CD4-positive, alpha-beta T cell treated with Interleukin-1 beta for 1 hour (primary cell): Measurements from ENCODE around the gene DNAJB2.
A peak's percentile ranks its signal among the peaks of the same experiment; 100 is the strongest.
"Not testable (repeated sequence)": the region's sequence is repeated elsewhere in the genome, so short reads cannot be mapped to it uniquely, and the experiment has no call there.

Experiments
- DNase-seq, 2 donors: peaks; one replicate each; pipeline ENCODE4 v3.0.0-alpha.2; 2020 to 2022

DNAJB2 gene

DNA sequence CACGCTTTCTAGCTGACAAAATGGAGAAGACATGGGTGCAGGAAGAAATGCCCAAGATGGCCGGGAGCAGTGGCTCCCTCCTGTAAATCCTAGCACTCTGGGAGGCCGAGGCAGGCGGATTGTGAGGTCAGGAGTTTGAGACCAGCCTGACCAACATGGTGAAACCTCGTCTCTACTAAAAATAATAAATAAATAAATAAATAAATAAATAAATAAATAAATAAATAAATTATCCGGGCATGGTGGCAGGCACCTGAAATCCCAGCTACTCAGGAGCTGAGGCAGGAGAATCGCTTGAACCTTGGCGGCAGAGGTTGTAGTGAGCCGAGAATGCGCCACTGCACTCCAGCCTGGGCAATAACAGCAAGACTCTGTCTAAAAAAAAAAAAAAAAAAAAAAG is 20.2 kb upstream of the DNAJB2 start:
- not testable (repeated sequence) for DNase-seq

DNA sequence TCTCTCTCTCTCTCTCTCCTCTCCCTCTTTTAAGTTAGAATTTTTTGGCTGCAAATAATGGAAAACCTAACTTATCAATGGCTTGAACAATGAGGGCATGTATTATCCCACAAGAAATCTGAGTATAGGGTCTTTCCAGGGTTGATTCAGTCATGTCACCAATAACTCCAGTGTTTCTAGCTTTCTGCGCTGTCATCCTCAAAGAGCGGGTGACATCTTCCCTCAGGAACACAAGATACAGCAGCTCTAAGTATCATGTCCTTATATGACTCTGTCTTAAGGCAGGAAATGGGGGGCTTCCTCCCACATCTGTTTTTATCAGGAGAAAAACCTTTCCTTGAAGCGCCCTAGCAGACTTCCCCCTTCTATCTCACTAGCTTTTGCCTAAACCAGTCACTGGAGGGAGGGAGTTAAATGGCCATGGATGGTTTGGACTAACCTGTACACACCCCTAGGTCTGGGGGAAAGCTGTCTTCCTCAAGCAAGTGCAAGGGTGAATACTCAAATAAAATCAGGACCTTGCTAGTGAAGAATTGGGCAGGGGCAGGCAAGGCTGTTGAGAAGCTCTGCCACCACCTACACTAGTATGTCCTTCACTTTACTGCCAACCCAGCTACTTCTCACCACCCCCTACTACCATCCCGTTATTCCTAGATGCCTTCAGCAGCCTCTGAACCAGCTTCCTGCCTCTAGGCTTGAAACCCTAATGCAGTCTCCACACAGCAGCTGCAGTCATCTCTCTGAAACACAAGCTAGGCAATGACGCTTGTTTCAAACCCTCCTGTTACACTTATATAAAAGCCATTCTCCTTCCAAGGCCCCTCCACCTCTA is 17.9 kb upstream of the DNAJB2 start:
- DNase-seq = no peak

DNA sequence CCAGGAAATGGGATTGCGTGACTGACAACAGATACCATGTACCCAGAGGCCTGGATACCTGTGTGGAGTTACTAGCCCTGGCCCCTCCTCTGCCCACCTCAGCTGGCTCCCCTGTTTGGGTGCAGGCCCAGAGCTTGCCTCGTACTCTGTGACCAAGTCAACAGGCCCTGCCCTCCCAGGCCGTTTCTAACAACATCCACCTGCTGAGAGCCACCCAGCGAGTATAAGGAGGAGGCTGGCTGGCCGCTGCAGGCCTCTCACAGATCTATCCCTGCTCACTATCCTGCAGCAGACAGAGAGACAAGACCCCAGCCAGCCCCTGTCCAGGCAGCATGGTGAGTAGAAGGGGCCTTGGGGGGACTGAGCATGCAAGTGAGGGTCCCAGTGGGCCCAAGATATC is 12.9 kb upstream of the DNAJB2 start:
- DNase-seq = no peak

DNA sequence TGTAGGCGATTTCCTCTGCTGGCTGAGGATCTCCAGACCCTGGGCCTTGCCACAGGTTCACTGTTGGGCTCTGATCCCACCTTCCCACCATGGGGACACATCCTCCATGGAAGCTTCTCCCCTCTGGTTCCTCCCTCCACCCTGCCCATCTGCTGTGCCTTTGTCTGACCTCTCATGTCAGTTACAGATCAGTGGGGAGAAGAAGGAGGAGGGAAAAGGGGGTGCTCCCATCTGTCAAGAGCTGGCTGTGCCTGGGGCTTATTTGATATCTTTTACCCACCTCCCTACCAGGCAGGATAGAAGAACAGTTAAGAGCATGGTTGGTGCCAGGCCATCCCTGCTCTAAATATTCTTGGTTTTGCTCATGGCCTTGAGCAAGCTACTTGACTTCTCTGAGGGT is 12.3 kb upstream of the DNAJB2 start:
- DNase-seq = no peak

DNA sequence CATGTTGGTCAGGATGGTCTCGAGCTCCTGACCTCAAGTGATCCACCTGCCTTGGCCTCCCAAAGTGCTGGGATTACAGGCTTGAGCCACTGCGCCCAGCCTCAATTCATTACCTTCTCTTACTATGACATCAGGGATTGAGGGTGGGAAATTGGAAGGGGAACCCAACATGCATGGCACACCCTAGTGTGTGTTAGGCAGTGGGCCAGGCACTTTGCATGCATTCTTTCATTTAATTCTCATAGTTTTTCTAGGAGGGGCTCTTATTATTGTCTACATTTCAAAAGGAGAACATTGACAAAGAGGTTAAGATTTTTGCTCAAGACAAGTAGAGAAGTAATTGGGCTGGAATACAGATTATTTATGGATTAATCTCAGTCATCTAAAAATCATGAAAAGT is 10.9 kb upstream of the DNAJB2 start:
- no peak for DNase-seq

DNA sequence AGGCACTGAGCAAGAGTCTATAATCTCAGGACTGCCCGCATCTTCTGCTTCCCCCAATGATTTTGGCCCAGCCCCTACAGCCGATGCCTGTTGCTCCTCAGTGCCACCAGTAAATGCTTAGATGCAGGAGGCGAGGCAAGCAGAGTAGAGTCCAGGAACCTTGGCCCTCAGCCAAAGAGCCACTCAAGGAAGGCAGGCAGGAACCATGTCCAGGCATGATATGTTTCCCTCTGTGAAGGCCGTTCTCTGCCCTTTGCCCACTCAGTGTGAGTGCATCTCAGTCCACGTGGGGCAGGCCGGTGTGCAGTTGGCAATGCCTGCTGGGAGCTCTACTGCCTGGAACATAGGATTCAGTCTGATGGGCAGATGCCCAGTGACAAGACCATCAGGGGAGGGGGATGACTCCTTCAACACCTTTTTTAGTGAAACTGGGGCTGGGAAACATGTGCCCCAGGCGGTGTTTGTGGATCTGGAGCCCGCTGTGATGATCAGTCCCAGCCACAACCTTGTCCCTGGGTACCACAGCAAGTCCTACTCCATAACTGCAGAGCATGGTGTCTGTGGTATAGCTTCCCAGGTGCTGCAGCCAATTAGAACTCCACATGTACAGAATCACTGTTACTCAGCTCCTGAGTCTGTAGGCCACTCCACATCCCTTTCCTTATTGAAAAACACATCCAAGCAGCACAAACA is 9.7 kb upstream of the DNAJB2 start:
- no peak for DNase-seq

DNA sequence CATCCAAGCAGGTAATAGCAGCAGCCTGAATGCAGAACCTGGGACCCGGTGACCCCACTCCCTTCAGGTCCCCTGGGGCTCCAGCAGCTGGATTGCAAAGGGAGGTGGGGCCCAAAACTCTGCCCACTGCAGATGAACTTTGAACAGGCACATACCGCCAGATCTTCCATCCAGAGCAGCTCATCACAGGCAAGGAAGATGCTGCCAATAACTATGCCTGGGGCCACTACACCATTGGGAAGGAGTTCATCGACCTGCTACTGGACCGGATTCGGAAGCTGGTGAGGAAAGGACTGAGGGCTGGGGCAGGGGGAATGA is 9.2 kb upstream of the DNAJB2 start:
- DNase-seq = no peak

DNA sequence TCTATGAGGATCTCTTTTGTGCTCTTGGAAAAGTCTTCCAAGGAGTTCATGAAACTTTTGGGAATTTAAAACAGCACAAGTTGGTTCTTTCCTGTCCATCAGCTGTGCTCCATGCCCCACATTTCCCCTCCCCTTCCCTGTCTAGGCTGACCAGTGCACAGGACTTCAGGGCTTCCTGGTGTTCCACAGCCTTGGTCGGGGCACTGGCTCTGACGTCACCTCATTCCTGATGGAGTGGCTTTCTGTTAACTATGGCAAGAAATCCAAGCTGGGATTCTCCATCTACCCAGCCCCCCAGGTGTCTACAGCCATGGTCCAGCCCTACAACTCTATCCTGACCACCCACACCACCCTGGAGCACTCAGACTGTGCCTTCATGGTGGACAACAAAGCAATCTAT is 8.1 kb upstream of the DNAJB2 start:
- DNase-seq = no peak

DNA sequence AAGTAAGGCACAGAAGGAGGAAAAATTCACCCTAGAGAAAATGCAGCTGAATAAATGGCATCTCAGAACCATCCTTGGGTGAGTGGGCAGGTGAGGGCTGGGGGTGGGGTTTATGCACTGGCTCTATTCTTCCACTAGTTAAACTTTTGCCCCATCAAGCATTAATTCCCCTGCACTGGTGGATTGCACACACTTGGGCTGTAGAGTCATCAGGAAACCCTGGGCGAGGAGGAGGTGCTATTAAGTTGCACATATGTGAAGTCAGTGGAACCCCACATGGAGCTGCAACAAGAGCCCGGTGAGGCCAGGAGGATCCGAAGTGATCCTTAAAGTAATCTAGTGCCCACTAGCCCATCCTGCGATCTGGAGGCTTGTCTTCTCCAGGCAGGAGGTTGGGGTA is 6.8 kb upstream of the DNAJB2 start:
- DNase-seq = no peak

DNA sequence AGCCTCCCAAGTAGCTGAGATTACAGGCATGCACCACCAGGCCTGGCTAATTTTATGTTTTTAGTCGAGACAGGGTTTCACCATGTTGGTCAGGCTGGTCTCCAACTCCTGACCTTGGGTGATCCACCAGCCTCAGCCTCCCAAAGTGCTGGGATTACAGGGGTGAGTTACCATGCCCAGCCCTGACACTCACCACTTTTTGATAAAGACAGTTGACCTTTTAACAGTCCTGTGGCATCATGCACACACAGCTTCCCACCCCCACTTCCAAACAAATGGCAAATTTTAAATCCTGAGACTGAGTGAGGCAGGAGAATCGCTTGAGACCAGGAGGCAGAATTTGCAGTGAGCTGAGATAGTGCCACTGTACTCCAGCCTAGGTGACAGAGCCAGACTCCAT is 6.2 kb upstream of the DNAJB2 start:
- DNase-seq = no peak

DNA sequence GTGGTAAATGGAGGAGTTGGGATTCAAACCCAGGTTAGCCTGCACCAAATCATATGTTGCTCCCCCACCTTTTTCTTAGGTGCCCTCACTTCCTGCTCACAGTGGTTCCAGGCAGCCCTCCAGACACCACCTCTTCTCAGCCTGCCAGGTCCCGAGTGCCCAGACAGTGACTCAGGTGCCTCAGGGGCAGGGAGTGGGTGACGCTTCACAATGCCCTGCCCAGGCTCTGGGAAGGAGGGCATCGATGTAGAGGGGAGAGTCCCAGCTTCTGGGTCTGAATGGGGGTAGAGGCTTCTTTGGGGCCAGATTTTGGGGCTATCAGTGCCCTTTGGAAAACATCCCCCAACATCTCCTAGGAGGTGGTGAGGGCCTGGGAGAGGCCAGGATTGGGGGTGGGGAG is 5.2 kb upstream of the DNAJB2 start:
- no peak for DNase-seq

DNA sequence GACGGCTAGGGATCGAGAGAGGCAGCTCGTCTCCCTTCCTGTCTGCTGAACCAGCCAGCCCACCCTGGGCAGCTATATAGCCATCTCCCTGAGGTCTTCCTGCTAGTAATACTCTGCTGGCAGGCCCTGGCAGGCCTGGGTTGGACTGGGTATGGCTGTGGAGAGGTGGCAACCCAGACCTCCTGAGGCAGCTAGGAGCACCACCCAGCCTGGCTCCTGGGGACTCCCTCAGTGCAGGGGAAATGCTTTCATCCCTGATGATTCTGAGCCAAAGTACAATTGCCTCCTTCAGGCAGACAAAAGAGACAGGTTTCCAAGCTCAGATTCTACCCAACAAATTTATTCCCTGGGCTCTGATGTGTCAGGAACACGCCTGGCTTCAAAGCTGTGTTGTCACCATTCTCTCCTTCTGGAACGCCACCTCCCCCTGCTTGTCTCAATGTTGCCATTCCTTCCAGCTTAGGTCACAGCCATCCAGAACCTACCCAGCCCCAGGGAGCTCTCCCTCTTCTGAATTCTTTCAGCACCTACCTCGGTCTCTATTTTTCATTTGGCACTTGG is 4.7 kb upstream of the DNAJB2 start:
- no peak for DNase-seq

DNA sequence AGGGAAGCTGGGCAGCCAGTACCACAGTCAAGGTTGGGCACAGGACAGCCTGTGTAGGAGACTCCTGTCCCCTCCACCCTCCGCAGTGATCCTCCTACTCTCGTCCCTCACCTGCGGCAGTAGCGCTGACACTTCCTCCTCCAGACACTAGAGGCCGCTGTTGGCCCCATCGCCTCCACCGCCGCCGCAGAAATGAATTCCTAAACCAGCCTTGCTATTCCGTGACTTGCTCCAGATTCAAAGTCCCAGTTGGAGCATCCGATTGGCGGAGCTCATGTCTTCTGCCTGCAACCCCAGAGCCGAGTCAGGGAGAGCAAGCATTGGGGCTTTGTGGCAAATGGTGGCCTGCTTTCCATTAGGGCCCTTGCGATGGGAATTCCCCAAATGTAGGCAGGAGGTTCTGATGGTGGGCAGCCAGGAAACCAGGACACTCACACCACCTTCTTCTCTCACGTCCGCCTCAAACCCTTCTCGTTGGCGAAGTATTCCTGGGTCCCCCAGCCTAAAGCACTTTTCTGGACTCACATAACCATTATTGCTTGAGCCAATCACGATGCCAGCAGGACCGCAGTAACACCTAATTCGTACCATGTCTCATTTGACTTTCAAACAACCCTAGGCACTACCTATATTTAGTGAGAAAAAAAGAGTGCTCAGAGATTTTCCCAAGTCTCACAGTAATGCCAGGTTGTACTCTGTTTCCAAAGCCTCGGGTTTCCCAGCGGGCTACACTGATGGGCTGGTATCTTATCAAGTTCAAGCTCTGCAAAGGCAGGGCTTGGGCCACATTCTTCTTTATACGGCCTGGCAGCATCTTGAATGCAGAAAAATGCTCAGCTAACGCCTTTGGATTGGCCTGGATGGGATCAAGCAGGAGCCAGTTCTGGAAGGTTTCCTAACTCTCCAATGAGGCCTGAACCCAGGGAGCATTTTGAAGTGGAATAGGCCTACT is 1.2 kb upstream of the DNAJB2 start:
- DNase-seq = peak; percentile 77 to 80

DNA sequence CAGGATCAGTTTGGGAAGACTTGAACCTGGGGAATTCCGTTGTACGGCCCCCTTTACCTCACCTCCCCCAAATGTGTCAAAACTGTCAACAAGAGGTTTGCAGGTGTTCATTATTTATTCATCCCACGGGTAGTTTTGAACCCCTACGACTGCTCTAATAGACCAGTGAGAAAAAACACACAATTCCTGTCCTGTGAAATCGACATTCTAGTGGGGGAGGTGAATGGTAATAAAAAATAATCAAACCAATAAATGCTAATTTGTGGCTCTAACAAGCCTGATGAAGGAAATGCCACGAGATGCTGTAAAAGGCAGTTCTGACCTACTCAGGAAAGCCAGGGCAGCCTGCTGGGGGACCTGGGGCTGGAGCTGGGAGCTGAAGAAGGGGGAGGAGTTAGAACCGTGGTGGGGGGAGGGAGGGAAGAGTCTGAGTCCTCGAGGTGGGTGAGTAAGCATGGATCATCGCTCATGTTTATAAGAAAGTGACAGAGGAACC is 463 bp upstream of the DNAJB2 start:
- no peak for DNase-seq

DNA sequence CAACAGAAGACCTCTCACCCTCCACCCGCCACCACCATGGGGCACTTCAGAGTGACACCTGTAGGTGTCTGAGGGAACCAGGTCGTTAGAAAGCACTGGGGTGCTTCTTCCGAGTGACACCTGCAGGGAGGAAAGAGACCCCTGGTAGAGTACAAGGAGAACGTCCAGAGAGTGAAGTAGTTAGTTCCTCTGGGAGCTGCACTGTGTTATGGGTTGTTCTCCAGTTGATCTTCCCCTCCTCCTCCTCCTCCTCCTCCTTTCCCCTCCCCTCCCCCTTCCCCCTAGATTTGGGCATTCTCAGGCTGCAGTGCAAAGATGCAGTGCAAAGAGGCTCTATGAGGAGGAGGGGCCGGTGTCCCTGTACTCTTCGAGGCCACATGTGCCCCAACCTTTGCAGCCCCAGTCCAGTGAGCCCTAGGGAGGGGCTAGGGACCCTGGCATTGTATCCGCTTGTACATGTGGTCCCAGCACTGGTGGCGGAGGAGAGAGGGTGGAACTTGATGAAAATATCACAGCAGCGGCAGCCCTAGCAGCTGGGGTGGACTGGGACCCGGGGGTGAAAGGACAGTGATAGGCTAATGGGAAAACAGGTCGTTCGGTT is 850 bp downstream of the DNAJB2 start:
- DNase-seq = no peak

DNA sequence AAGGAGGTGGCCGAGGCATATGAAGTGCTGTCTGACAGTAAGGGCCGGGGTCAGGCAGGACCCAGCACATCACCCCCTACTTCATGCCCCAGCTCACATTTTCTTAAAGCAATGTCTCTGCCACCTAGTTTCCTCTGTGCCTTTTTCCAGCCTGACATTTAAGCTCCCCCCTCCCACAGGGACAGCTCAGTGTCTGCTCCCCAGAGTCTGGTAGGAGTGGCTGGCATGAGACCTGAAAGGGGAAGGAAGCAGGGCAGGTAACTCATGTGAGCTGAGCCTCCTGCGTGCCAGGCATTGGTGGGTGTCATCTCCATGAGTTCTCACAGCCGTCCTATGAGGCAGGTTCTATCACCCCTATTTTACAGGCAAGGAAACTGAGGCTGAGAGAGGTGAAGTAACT is 1.5 kb downstream of the DNAJB2 start:
- DNase-seq = no peak

DNA sequence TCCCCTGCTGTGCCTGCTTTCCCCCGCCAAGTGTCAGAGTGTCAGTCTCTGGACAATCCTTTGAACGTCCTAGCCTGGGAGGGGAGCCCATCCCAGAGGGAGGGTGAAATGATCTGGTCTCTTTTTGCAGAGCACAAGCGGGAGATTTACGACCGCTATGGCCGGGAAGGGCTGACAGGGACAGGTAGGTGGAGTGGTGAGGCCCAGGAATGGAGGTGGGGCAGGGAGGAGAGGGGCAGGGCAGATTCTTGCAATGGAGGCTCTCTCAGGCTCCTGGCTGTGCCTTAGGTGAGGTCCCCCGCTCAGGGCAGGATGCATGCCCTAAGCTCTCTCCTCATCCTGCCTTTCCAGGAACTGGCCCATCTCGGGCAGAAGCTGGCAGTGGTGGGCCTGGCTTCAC is 2.4 kb downstream of the DNAJB2 start:
- no peak for DNase-seq

DNA sequence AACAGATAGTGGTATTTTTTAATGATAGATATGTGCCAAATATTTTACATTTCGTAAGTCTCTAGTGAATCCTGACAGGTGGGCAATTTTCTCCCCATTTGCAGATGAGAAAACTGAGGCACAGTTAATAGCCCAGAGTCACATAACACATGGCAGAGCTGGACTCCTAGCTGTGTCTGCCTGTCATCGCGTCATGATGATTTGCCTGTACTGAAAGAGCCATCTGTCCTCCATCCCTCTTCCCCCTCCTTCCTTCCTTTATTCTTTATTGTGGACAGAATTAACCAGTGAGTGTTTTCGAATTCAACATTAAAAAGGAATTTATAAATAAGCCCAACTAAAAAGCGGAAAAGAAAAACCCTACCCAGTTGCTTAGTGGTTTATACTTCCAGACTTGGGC is 3.2 kb downstream of the DNAJB2 start:
- DNase-seq = no peak

DNA sequence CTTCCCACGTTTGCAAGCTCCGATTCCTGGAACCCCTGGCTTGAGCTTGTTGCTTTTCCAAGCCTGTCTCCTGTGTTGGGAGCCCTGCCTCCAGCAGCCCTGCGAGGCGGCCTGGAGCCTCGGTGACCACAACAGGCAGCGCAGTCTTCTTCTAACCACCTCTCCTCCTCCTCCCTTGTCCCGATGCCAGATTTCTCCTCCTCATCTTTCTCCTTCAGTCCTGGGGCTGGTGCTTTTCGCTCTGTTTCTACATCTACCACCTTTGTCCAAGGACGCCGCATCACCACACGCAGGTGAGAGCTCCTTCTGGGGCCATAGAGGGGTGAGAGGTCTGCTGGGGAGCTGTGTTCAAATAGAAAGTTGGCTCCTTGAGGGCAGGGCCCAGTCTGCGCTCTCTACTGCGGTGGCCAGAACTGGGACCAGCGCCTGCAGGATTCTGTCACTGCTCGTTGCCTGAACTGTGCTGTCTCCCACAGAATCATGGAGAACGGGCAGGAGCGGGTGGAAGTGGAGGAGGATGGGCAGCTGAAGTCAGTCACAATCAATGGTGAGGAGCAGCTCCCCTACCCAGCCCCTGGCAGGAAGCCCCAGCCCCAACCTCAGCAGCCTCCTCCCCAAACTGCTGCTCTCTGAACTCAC is 3.9 kb downstream of the DNAJB2 start:
- DNase-seq = no peak

DNA sequence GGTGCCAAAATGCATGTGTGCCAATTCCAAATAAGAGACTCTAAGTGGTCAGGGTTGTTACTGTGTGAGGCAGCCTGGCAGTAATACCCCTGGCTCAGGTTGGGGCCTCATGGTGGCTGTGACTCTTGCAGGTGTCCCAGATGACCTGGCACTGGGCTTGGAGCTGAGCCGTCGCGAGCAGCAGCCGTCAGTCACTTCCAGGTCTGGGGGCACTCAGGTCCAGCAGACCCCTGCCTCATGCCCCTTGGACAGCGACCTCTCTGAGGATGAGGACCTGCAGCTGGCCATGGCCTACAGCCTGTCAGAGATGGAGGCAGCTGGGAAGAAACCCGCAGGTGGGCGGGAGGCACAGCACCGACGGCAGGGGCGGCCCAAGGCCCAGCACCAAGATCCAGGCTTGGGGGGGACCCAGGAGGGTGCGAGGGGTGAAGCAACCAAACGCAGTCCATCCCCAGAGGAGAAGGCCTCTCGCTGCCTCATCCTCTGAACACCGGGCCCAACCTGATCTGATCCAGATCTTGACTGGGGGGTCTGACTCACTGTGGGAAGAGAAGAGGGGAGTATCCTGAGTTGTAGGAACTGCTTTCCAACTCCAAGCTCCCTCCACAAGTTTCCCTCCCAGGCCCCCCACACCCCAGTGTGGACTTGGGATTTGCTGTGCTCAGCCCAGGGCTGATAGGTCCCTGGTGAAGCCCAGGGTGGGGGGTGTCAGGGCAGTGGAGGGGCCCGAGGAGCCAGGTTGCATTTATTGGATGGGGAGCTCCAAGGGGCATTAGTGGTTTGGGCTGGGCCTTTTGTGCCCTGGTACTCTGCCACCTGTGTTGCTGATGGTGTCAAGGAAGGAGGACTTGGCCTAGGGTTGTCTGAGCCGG is 5.6 kb downstream of the DNAJB2 start:
- no peak for DNase-seq

DNA sequence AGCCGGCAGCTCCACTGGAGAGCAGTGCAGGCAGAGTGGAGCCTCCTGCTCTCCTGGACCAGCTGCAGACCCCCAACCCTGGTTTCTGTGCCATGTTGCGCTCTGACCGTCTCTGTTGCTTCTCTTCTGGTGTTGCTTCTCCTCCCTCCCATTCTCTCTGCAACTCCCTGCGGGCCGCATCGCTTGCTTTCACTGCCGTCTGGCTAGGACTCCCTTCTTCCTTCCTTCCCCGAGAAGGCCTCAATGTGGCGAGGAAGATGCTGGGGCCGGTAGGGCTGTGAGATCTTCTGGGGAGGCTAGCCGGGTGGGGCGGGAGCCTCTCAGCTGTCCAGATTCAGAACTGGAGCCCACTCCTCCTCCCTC is 6.2 kb downstream of the DNAJB2 start:
- DNase-seq = no peak
